HepG2 (cell line): Measurements from ENCODE around the gene GRB7. TPM values are rescaled to one million over a fixed set of nuclear protein-coding genes. Genes with fewer than 3 reads are reported as not detected.

Source experiments
- BHLHE40 ChIP-seq: IDR thresholded peaks from 2 replicates; pipeline ENCODE4 v1.6.1; 2011; ENCODE audit warnings: low read length, improper control_type of control experiment
- HNF4A ChIP-seq: sonication (generic); formaldehyde crosslinking; IDR thresholded peaks from 2 replicates; pipeline ENCODE4 v1.4.0; 2020; ENCODE audit warnings: missing genetic modification reagents
- NCOA2 ChIP-seq: sonication (generic); formaldehyde crosslinking; IDR thresholded peaks from 2 replicates; pipeline ENCODE4 v1.8.0; 2022; ENCODE audit warnings: inconsistent platforms
- NR1H2 ChIP-seq: sonication (generic); formaldehyde crosslinking; IDR thresholded peaks from 2 replicates; pipeline ENCODE4 v1.8.1; 2022; ENCODE audit warnings: low read depth, missing genetic modification reagents, borderline replicate concordance
- POGK ChIP-seq: sonication (generic); formaldehyde crosslinking; conservative IDR thresholded peaks from 2 replicates; pipeline ENCODE4 v1.8.0; 2022; ENCODE audit warnings: mild to moderate bottlenecking, moderate library complexity, missing genetic modification reagents
- POLR2AphosphoS2 ChIP-seq: IDR thresholded peaks from 2 replicates; pipeline ENCODE4 v1.6.1; 2011; ENCODE audit warnings: low read depth, low read length, improper control_type of control experiment
- RBM39 ChIP-seq: fragments of 200-400 bp; formaldehyde crosslinking; IDR thresholded peaks from one replicate; pipeline ENCODE4 v1.6.1; 2018; ENCODE audit warnings: antibody characterized with exemption, mild to moderate bottlenecking, low read depth, low read length; ENCODE audit not compliant: poor library complexity, severe bottlenecking
- RORA ChIP-seq: sonication (generic); formaldehyde crosslinking; IDR thresholded peaks from 2 replicates; pipeline ENCODE4 v1.5.0; 2020; ENCODE audit warnings: mild to moderate bottlenecking, missing genetic modification reagents, moderate library complexity
- ZMYM4 ChIP-seq: sonication (generic); formaldehyde crosslinking; IDR thresholded peaks from 2 replicates; pipeline ENCODE4 v1.8.1; 2023; ENCODE audit warnings: mild to moderate bottlenecking, missing genetic modification reagents
- ZNF350 ChIP-seq: sonication (generic); formaldehyde crosslinking; IDR thresholded peaks from 2 replicates; pipeline ENCODE4 v1.4.0; 2020; ENCODE audit warnings: mild to moderate bottlenecking, low read depth, missing genetic modification reagents, borderline replicate concordance
- ZNF550 ChIP-seq: sonication (generic); formaldehyde crosslinking; IDR thresholded peaks from 2 replicates; pipeline ENCODE4 v1.4.0; 2020; ENCODE audit warnings: mild to moderate bottlenecking, missing genetic modification reagents, borderline replicate concordance
- ZNF777 ChIP-seq: sonication (generic); formaldehyde crosslinking; IDR thresholded peaks from 2 replicates; pipeline ENCODE4 v1.4.0; 2020; ENCODE audit warnings: missing genetic modification reagents
- ZNF782 ChIP-seq: sonication (generic); formaldehyde crosslinking; IDR thresholded peaks from 2 replicates; pipeline ENCODE4 v1.4.0; 2020; ENCODE audit warnings: missing genetic modification reagents, mild to moderate bottlenecking, borderline replicate concordance
- ZNF891 ChIP-seq: sonication (generic); formaldehyde crosslinking; IDR thresholded peaks from 2 replicates; pipeline ENCODE4 v1.5.0; 2020; ENCODE audit warnings: mild to moderate bottlenecking, missing genetic modification reagents
- polyA plus RNA-seq, 8 experiments: library from polyadenylated mRNA; depleted of rRNA in 3 of 8; stranded (reverse) in 7 of 8; unstranded in 1 of 8; fragments of >200 nt; fragmentation: Illumina TruSeq in 4 of 8; extraction: Trizol in 4 of 8; gene quantifications; 2 replicates each; pipeline versions ENCODE4 v1.2.1 to v1.2.3, GENCODE V29; 2011 to 2016; ENCODE audit warnings: low read depth in 4 of 8, missing spikeins in 1 of 8, mixed read lengths in 1 of 8; ENCODE audit not compliant: insufficient read depth in 1 of 8
- total RNA-seq, 5 experiments: library from RNA; depleted of rRNA; stranded (reverse); fragments of >200 nt; fragmentation: Illumina TruSeq; extraction: Trizol; gene quantifications; 2 replicates each; pipeline ENCODE4 v1.2.3, GENCODE V29; 2016; ENCODE audit warnings: low read depth in 1 of 5
- TF ChIP-seq, protein P1 (sequence below): sonication (generic); formaldehyde crosslinking; IDR thresholded peaks from 2 replicates; pipeline ENCODE4 v1.4.0; 2020; ENCODE audit warnings: missing genetic modification reagents
- TF ChIP-seq, protein P2 (sequence below): sonication (generic); formaldehyde crosslinking; IDR thresholded peaks from 2 replicates; pipeline ENCODE4 v1.9.0; 2021; ENCODE audit warnings: missing genetic modification reagents, borderline replicate concordance
- TF ChIP-seq, protein P3 (sequence below): sonication (generic); formaldehyde crosslinking; IDR thresholded peaks from 2 replicates; pipeline ENCODE4 v1.4.0; 2020; ENCODE audit warnings: missing genetic modification reagents

GRB7 gene
- total and polyA plus RNA-seq, 2 of the 13 experiments (the other 11 are each of a cell fraction or from before 2014, with no cell fraction given): 60.2 to 77.7 TPM

DNA sequence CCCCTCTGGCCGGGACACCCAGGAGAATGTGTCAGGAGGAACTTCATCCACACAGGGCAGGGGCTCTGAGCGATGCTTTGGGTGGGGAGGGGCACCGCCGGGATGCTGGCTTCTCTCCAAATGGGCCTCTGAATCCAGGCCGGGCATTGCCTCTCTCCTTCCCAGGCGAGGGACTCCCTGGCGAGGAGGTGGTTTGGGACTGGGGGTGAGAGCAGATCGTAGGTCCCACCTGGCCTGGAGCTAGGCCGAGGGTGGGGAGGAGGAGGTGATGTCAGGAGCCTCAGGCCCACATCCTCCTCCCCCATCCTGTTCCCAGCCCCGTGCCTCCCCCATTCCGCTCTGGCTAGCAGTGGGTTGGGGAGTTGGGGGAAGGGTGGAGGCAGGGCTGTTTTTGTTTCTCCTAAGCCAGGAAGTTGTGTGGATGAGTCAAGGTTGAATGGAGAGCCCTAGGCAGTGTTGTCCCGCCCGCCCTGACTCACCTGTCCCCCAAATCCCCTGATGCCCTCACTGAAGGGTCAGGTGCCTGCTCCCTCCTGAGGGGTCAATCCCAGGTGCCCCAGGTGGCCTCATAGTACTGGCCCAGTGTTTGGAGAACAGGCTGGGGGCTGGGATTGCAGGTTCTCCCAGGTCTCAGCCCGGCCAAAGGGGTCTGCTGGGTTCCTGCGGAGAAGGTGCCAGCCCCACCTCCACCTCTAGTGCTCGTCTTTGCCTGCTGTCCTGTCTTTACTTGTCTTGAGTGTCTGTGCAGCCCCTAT, 2.8 kb downstream of the GRB7 start (continued):
- TF ChIP-seq POGK (CRISPR knock-in tag) (peak; percentile 83; the same call in 1 of the 2 replicates), ZMYM4 (CRISPR knock-in tag) (no peak), POLR2AphosphoS2 (no peak), NCOA2 (peak; percentile 73), RBM39 (peak; percentile 17), NR1H2 (CRISPR knock-in tag) (no peak), ZNF550 (no peak), ZNF782 (CRISPR knock-in tag) (no peak), RORA (CRISPR knock-in tag) (no peak), HNF4A (CRISPR knock-in tag) (no peak), ZNF891 (CRISPR knock-in tag) (no peak), ZNF777 (CRISPR knock-in tag) (no peak; the same call in 1 of the 2 replicates), ZNF350 (CRISPR knock-in tag) (peak; percentile 46), BHLHE40 (no peak)
- TF ChIP-seq, protein P1, sequence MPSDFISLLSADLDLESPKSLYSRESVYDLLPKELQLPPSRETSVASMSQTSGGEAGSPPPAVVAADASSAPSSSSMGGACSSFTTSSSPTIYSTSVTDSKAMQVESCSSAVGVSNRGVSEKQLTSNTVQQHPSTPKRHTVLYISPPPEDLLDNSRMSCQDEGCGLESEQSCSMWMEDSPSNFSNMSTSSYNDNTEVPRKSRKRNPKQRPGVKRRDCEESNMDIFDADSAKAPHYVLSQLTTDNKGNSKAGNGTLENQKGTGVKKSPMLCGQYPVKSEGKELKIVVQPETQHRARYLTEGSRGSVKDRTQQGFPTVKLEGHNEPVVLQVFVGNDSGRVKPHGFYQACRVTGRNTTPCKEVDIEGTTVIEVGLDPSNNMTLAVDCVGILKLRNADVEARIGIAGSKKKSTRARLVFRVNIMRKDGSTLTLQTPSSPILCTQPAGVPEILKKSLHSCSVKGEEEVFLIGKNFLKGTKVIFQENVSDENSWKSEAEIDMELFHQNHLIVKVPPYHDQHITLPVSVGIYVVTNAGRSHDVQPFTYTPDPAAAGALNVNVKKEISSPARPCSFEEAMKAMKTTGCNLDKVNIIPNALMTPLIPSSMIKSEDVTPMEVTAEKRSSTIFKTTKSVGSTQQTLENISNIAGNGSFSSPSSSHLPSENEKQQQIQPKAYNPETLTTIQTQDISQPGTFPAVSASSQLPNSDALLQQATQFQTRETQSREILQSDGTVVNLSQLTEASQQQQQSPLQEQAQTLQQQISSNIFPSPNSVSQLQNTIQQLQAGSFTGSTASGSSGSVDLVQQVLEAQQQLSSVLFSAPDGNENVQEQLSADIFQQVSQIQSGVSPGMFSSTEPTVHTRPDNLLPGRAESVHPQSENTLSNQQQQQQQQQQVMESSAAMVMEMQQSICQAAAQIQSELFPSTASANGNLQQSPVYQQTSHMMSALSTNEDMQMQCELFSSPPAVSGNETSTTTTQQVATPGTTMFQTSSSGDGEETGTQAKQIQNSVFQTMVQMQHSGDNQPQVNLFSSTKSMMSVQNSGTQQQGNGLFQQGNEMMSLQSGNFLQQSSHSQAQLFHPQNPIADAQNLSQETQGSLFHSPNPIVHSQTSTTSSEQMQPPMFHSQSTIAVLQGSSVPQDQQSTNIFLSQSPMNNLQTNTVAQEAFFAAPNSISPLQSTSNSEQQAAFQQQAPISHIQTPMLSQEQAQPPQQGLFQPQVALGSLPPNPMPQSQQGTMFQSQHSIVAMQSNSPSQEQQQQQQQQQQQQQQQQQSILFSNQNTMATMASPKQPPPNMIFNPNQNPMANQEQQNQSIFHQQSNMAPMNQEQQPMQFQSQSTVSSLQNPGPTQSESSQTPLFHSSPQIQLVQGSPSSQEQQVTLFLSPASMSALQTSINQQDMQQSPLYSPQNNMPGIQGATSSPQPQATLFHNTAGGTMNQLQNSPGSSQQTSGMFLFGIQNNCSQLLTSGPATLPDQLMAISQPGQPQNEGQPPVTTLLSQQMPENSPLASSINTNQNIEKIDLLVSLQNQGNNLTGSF (CRISPR knock-in tag): 0 out of 2 replicates have a peak, but pooled peaks have one; percentile 2
- TF ChIP-seq, protein P2, sequence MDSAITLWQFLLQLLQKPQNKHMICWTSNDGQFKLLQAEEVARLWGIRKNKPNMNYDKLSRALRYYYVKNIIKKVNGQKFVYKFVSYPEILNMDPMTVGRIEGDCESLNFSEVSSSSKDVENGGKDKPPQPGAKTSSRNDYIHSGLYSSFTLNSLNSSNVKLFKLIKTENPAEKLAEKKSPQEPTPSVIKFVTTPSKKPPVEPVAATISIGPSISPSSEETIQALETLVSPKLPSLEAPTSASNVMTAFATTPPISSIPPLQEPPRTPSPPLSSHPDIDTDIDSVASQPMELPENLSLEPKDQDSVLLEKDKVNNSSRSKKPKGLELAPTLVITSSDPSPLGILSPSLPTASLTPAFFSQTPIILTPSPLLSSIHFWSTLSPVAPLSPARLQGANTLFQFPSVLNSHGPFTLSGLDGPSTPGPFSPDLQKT: no peak
- TF ChIP-seq, protein P3, sequence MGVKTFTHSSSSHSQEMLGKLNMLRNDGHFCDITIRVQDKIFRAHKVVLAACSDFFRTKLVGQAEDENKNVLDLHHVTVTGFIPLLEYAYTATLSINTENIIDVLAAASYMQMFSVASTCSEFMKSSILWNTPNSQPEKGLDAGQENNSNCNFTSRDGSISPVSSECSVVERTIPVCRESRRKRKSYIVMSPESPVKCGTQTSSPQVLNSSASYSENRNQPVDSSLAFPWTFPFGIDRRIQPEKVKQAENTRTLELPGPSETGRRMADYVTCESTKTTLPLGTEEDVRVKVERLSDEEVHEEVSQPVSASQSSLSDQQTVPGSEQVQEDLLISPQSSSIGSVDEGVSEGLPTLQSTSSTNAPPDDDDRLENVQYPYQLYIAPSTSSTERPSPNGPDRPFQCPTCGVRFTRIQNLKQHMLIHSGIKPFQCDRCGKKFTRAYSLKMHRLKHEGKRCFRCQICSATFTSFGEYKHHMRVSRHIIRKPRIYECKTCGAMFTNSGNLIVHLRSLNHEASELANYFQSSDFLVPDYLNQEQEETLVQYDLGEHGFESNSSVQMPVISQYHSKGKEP: 0 out of 2 replicates have a peak, but pooled peaks have one; percentile 68
